OCI-LY7 (cell line): ENCODE data around the gene PARD3B. TPM values are rescaled to one million over a fixed set of nuclear protein-coding genes. Genes with fewer than 3 reads are reported as not detected.

Experiments
- BruUV-seq: library from RNA; stranded (reverse); fragments of 400-500 nt; replicated peaks from 2 replicates; lab custom pipeline; 2021; lab: Mats Ljungman, UMichigan
- CTCF ChIA-PET: fragments of 300-600 bp; sonication (Branson Sonifier 250); formaldehyde crosslinking; loops from one replicate; lab custom pipeline; 2022; ENCODE audit warnings: antibody characterized with exemption; ENCODE audit not compliant: unreplicated experiment; lab: Charles Lee
- POLR2A ChIA-PET: fragments of 300-600 bp; sonication (Branson Sonifier 250); formaldehyde crosslinking; loops from one replicate; lab custom pipeline; 2022; ENCODE audit warnings: antibody characterized with exemption; lab: Charles Lee
- DNase-seq: peaks from one replicate; pipeline ENCODE4 v3.0.0-alpha.2; 2015; ENCODE audit warnings: low spot score
- H2AFZ ChIP-seq: fragments of 200-600 bp; sonication (generic), shearing (Covaris generic); 2 replicates; pipeline ENCODE4 v1.6.1; 2014; ENCODE audit warnings: mild to moderate bottlenecking, antibody characterized with exemption, low read length, moderate library complexity
- H3K27ac ChIP-seq: fragments of 200-600 bp; sonication (generic); 2 replicates; pipeline ENCODE4 v1.5.1; 2014; ENCODE audit warnings: mixed run types, low read depth, mild to moderate bottlenecking, moderate library complexity, low read length, inconsistent platforms; ENCODE audit not compliant: poor library complexity, severe bottlenecking
- H3K36me3 ChIP-seq: fragments of 200-600 bp; sonication (generic); 2 replicates; pipeline ENCODE4 v1.6.1; 2014; ENCODE audit warnings: mild to moderate bottlenecking, antibody characterized with exemption, low read length, moderate library complexity, mixed read lengths; ENCODE audit not compliant: insufficient read depth
- H3K4me1 ChIP-seq: fragments of 200-600 bp; sonication (generic); 2 replicates; pipeline ENCODE4 v1.5.1; 2014; ENCODE audit warnings: mild to moderate bottlenecking, low read length; ENCODE audit not compliant: insufficient read depth, poor library complexity, severe bottlenecking
- H3K4me2 ChIP-seq: fragments of 200-600 bp; sonication (generic); 2 replicates; pipeline ENCODE4 v1.6.1; 2014; ENCODE audit warnings: mild to moderate bottlenecking, low read length
- H3K4me3 ChIP-seq: fragments of 200-600 bp; sonication (generic); 2 replicates; pipeline ENCODE4 v1.5.1; 2014; ENCODE audit warnings: mild to moderate bottlenecking, low read depth, low read length; ENCODE audit not compliant: poor library complexity, severe bottlenecking
- H3K79me2 ChIP-seq: fragments of 200-600 bp; sonication (generic); 2 replicates; pipeline ENCODE4 v1.6.1; 2016; ENCODE audit warnings: low read depth, mild to moderate bottlenecking, low read length, moderate library complexity, mixed read lengths; ENCODE audit not compliant: insufficient read depth
- H3K9me2 ChIP-seq: fragments of 200-600 bp; sonication (generic); 2 replicates; pipeline ENCODE4 v1.6.1; 2016; ENCODE audit warnings: mild to moderate bottlenecking, low read length, mixed read lengths; ENCODE audit not compliant: insufficient read depth
- H3K9me3 ChIP-seq: fragments of 200-600 bp; sonication (generic); 2 replicates; pipeline ENCODE4 v1.6.1; 2014; ENCODE audit warnings: mild to moderate bottlenecking, mixed run types, low read length, mixed read lengths
- H4K20me1 ChIP-seq: fragments of 200-600 bp; sonication (generic); 2 replicates; pipeline ENCODE4 v1.6.1; 2014; ENCODE audit warnings: mild to moderate bottlenecking, antibody characterized with exemption, low read length, moderate library complexity, mixed read lengths; ENCODE audit not compliant: insufficient read depth
- CTCF ChIP-seq: fragments of 200-600 bp; sonication (generic); conservative IDR thresholded peaks from 2 replicates; pipeline ENCODE4 v1.5.1; 2014; ENCODE audit warnings: mild to moderate bottlenecking, antibody characterized with exemption, low read length, moderate library complexity, mixed read lengths
- EZH2phosphoT487 ChIP-seq: fragments of 200-600 bp; sonication (generic); IDR thresholded peaks from 2 replicates; pipeline ENCODE4 v1.6.1; 2018; ENCODE audit warnings: low read depth, borderline replicate concordance, mild to moderate bottlenecking, mixed run types, antibody characterized with exemption, low read length, moderate library complexity, mixed read lengths
- intact Hi-C: fragments of 100-400 bp; cut with micrococcal nuclease; formaldehyde crosslinking; loops from one replicate; pipeline ENCODE4 v1.10.0; 2022; ENCODE audit not compliant: unreplicated experiment
- total RNA-seq, 2 experiments: library from RNA; depleted of rRNA in 1 of 2; stranded (reverse); fragments of >200 nt in 1 of 2; shearing (Covaris generic) in 1 of 2; gene quantifications; 2 replicates each; pipeline ENCODE4 v1.2.3, GENCODE V29; 2014 to 2022

PARD3B gene
- total RNA-seq, 2 experiments from 2014 or later: not detected

GRCh38 chr2:204507636-204508035 lies 37.6 kb upstream of the PARD3B start:
- no TSS peak for BruUV-seq
- H3K4me1 ChIP-seq: no peaks in the 10 kb centered on the region
- CTCF ChIA-PET: no interaction called here
- H3K9me3 ChIP-seq: no peaks in the 10 kb centered on the region
- H4K20me1 ChIP-seq: no peaks in the 10 kb centered on the region
- H3K27ac ChIP-seq: no peak overlapping the region
- H3K36me3 ChIP-seq: no peaks in the 10 kb centered on the region
- no peak overlapping the region for H3K4me2 ChIP-seq
- no peaks in the 10 kb centered on the region for H3K9me2 ChIP-seq
- POLR2A ChIA-PET: interaction anchor here (0.6 kb wide), 1 partner anchor 525 kb away, joined by 3 read pairs; no protein-coding TSS in a partner anchor
- no peak for DNase-seq
- H3K79me2 ChIP-seq: no peaks in the 10 kb centered on the region
- intact Hi-C loops: no loop called here
- H3K4me3 ChIP-seq: no peak overlapping the region
- TF ChIP-seq EZH2phosphoT487: no peak
- no peak for TF ChIP-seq CTCF
- no peak overlapping the region for H2AFZ ChIP-seq

GRCh38 chr2:204510709-204511420 lies 34.4 kb upstream of the PARD3B start:
- no TSS peak for BruUV-seq
- Histone ChIP-seq H3K4me1 (no peaks in the 10 kb centered on the region), H3K4me2 (no peak overlapping the region), H3K4me3 (no peak overlapping the region), H3K79me2 (no peaks in the 10 kb centered on the region), H3K36me3 (no peaks in the 10 kb centered on the region), H2AFZ (no peak overlapping the region), H3K27ac (no peak overlapping the region), H3K9me2 (no peaks in the 10 kb centered on the region), H3K9me3 (no peaks in the 10 kb centered on the region), H4K20me1 (no peaks in the 10 kb centered on the region)
- POLR2A ChIA-PET: no interaction called here
- DNase-seq: no peak
- intact Hi-C loops: no loop called here
- CTCF ChIA-PET: no interaction called here
- TF ChIP-seq CTCF (no peak), EZH2phosphoT487 (no peak)

- no peaks in the 10 kb centered on the region for H3K36me3 ChIP-seq
Measured at GRCh38 chr2:204514439-204514838, 30.8 kb upstream of the PARD3B start.

More at GRCh38 chr2:204514439-204514838, 30.8 kb upstream of the PARD3B start:
- intact Hi-C loops: no loop called here
- Histone ChIP-seq H2AFZ (no peak overlapping the region), H4K20me1 (no peaks in the 10 kb centered on the region), H3K9me2 (no peaks in the 10 kb centered on the region), H3K4me3 (no peak overlapping the region), H3K27ac (no peak overlapping the region), H3K79me2 (no peaks in the 10 kb centered on the region), H3K9me3 (no peaks in the 10 kb centered on the region), H3K4me1 (no peaks in the 10 kb centered on the region), H3K4me2 (no peak overlapping the region)
- TF ChIP-seq CTCF: no peak
- TF ChIP-seq EZH2phosphoT487: no peak
- ChIA-PET POLR2A (no interaction called here), CTCF (no interaction called here)
- no peak for DNase-seq
- no TSS peak for BruUV-seq
